Fibroblast of skin of left quadriceps (primary cell): Measurements from ENCODE around the gene AQP2.
"Not testable (repeated sequence)": the region's sequence is repeated elsewhere in the genome, so short reads cannot be mapped to it uniquely, and the experiment has no call there.

Experiments
- DNase-seq, 2 experiments: peaks; one replicate each; pipeline ENCODE4 v3.0.0-alpha.2; 2013; ENCODE audit warnings: low read depth in 2 of 2

AQP2 gene

GRCh38 chr12:49969651-49970429 lies 19.3 kb downstream of the AQP2 start:
- DNase-seq: no peak

- DNase-seq: no peak
Measured at GRCh38 chr12:49970658-49971057, 20.1 kb downstream of the AQP2 start.

DNA sequence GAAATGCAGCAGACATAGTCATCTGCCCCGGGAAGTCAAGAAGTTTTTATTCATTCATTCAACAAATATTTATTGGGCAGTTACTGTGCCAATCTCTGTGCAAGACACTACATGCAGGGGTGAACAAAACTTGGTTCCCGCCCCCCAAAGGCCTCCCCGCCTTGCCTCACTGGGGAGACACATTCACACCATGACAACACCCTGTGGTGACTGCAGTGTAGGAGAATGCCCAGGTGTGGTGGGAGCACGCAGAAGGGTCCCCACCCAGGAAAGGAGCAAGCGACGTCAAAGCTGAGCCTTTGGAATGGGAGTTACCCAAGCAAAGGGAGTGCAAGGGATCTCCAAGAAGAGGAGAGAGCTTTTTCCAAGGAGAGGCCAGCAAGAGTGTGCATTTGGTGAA lies 20.6 kb downstream of the AQP2 start:
- no peak for DNase-seq

DNA sequence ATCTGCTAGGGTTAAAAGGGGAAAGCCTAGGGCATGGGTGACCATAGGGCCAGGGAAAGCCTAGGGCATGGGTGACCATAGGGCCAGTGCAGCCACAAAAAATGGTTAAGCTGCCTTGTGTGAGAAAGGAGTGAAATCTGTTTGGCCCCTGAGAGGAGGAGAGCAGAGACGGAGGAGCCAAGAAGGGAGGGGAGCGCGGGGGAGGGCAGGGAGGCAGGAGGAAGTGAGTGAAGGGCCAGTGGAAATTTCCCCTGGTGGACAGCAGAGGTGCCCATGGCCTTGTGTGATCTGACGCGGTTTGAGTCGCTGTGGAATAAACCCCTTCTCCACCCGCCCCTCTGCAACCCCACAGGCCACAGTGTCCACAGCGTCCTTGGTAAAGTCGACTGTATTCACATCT lies 21.6 kb downstream of the AQP2 start:
- DNase-seq: no peak

- no peak for DNase-seq
Measured at GRCh38 chr12:49972641-49973360, 22.3 kb downstream of the AQP2 start, which contains the start of gene AQP6. Gene AQP6 (plus strand): TSS chr12:49972947. CDS start chr12:49973174, 227 bp downstream.

DNA sequence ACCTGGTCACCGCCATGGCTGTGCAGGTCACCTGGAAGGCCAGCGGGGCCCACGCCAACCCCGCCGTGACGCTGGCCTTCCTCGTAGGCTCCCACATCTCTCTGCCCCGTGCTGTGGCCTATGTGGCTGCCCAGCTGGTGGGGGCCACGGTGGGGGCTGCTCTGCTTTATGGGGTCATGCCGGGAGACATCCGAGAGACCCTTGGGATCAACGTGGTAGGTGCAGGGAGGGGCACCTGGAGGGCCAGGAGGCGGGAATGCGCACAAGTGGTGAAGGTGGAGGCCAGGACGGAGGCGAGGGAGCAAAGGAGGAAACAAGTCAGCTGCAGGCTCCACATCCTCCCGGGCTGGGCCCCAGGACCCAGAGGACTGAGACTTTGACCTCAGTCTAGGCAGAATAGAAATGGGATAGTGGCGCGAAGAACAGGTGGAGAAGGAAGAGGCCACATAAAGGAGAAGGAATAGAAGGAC lies 22.9 kb downstream of the AQP2 start:
- no peak for DNase-seq

GRCh38 chr12:49974231-49974675 lies 23.7 kb downstream of the AQP2 start:
- peak; percentile 7 to 12 for DNase-seq

GRCh38 chr12:49974677-49975317 lies 24.3 kb downstream of the AQP2 start:
- DNase-seq: no peak

GRCh38 chr12:49975318-49975761 lies 24.8 kb downstream of the AQP2 start:
- DNase-seq: no peak

- no peak for DNase-seq
Measured at GRCh38 chr12:49976557-49976956, 26.0 kb downstream of the AQP2 start.

GRCh38 chr12:49978125-49978524 lies 27.6 kb downstream of the AQP2 start:
- DNase-seq: no peak

- DNase-seq: no peak
Measured at GRCh38 chr12:49979016-49979586, 28.6 kb downstream of the AQP2 start.

- no peak for DNase-seq
Measured at GRCh38 chr12:49979791-49980190, 29.3 kb downstream of the AQP2 start.

DNA sequence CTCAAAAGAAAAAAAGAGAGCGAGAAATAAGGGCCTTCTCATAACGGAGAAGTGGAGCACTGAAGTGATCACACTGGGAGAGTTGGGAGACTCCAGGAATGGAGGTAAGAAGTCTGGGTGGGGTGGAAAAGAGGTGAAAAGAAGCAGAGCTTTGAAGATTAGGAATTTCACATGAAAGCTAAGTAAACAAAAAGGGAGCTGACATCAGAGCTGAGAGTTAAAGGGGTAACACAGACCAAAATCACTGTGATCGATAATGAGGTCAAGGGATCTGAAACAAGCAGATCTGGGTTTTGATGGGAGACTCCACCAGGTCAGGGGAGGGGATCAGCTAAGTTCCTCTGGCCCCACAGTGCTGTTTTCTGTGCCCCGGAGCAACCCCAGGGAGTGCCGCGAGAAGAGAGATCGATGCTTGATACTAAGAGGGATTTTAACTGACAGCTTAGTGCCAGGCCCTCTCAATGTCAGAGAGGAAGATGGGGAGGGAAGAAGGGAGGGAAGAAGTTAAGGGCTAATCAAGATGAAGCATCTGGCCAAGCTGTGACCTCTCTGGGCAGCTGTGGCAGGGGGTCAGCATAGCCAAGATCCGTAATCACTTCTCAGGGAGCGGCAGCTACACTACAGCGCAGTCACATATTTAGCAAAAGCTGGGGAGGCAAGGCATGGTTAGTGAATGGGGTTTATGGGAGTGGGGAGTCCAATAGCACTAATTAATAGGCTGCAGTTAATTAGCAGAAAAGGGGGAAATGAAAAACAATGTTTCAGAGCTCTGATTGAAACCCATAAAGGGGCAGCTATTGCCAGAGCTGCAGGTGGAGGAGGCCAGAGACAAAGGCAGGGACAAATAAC lies 30.2 kb downstream of the AQP2 start:
- no peak for DNase-seq

DNA sequence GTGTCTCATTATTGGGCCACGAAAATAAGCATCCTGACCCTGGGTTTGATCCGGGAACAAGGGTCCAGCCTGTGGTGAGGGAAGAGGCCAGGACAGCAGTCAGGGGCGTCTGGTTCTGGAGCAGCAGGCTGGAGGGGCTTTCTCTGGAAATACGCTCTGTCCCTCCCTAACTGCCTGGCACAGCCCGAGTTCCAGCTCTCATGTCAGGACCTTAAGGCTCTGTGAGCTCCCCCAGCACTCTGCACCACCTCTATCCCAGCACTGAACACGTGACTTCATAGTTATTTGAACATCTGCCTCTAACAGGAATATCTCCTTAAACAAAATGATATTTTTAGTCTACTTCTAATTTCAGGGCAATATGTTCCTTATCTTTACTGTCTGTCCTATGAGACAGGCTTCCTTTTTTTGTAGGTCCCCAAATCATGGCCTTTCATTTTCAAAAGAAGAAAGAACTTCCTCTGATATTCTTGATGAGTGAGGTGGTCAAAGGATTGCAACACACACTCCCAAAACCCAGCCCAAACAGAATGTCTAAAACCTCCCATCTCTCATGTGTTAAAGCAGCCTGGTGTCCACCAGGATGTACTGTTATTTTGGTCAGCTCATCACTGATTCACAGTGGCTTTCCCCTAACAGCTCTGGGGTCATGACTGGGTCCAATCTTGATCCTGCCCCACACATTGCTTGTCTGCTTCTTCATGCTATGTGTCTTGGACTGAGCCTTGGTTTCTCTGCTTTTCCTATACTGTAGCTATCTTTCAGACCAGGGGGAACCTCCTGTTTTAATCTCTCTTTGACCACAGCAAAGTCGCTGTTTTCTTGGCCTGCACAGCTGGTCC lies 31.9 kb downstream of the AQP2 start:
- DNase-seq: no peak

- DNase-seq: peak; percentile 82 to 85
Measured at GRCh38 chr12:49983892-49984291, 33.4 kb downstream of the AQP2 start.

GRCh38 chr12:49984476-49985359 lies 34.2 kb downstream of the AQP2 start:
- DNase-seq: no peak

DNA sequence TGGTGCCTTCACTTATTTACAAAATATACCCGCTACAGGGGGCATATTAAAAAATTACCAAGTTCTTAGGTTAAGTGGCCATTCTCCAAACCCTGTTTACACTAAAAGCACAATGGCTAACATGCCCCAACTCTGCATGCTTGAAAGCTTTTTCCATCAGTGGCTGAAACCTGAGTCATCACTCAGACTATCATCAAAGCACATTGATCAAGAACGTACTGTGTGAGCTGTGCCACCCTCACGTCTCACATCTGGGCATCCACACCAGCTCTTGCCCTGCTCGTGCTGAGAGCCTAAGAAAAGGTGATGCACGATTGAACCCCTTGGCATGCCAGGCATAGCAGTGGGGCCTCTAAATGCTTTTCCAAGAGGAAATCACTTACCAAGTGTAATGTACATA lies 35.4 kb downstream of the AQP2 start:
- no peak for DNase-seq

DNA sequence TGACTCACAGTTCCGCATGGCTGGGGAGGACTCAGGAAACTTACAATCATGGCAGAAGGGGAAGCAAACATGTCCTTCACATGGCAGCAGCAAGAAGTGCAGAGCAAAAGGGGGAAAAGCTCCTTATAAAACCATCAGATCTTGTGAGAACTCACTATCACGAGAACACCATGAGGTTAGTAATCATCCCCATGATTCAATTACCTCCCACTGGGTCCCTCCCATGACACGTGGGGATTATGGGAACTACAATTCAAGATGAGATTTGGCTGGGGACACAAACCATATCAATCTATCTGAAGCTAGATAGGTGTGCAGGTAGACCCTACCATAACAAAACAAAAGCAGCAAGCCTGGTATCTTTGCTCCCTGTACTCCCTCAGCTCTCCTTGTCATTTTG lies 35.9 kb downstream of the AQP2 start:
- not testable (repeated sequence) for DNase-seq
